GM18951 (cell line): Measurements from ENCODE around the gene USP17L5.
"Not testable (repeated sequence)": the region's sequence is repeated elsewhere in the genome, so short reads cannot be mapped to it uniquely, and the experiment has no call there.

Experiments
- POLR2A ChIP-seq: IDR thresholded peaks from 4 replicates; pipeline ENCODE4 v1.6.1; 2011; ENCODE audit warnings: mild to moderate bottlenecking; ENCODE audit not compliant: insufficient read length, insufficient read depth; ENCODE audit errors: extremely low read depth
- in situ Hi-C: fragments of 300-500 bp; cut with MboI; formaldehyde crosslinking; loops from one replicate; pipeline ENCODE4 v1.12.0; 2022; ENCODE audit warnings: low sequenced_read_pairs, mixed read lengths, inconsistent platforms; ENCODE audit not compliant: unreplicated experiment

The USP17L5 gene, protein sequence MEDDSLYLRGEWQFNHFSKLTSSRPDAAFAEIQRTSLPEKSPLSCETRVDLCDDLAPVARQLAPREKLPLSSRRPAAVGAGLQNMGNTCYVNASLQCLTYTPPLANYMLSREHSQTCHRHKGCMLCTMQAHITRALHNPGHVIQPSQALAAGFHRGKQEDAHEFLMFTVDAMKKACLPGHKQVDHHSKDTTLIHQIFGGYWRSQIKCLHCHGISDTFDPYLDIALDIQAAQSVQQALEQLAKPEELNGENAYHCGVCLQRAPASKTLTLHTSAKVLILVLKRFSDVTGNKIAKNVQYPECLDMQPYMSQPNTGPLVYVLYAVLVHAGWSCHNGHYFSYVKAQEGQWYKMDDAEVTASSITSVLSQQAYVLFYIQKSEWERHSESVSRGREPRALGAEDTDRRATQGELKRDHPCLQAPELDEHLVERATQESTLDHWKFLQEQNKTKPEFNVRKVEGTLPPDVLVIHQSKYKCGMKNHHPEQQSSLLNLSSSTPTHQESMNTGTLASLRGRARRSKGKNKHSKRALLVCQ

DNA sequence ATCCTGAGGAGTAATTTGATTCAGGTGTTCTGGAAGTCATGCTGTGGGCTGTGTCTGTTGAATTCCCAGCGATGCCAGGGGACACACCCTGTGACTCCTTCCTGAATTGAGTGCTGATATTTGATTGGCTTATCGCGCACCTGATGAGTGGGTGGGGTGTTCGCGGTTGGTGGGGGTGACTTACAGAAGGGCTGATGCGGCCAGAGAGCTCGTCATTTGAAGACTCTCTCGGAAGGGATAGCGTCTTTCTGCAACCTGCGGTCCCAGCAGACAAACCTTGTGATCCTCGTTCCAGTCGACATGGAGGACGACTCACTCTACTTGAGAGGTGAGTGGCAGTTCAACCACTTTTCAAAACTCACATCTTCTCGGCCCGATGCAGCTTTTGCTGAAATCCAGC, at the start of gene USP17L5:
TSS of gene USP17L5 (plus strand) at position 301 of the 400 bp plus-strand sequence. CDS start at position 301, 0 bp downstream.
- in situ Hi-C loops, result not testable (repeated sequence)

DNA sequence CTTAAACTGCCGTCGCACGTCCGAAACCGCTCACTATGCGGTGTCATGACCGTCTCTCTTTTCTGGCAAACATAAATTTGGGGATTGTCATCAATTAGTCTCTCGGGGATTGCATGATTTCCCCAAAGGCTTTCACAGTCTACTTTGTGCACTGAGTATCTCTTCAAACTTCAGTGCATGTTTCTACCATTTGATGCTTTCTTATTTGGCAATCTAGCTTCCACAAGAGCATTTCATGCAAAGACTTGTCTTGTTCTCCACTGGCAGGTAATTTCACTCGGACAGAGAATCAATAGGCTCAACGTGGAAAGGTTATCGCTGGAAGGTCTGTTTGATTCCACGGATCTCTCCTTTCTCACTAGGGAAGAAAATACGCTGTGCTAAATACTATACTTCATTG, 15.0 kb upstream of the USP17L5 start:
- in situ Hi-C loops, result not testable (repeated sequence)

DNA sequence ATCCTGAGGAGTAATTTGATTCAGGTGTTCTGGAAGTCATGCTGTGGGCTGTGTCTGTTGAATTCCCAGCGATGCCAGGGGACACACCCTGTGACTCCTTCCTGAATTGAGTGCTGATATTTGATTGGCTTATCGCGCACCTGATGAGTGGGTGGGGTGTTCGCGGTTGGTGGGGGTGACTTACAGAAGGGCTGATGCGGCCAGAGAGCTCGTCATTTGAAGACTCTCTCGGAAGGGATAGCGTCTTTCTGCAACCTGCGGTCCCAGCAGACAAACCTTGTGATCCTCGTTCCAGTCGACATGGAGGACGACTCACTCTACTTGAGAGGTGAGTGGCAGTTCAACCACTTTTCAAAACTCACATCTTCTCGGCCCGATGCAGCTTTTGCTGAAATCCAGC, 14.3 kb upstream of the USP17L5 start, which contains the start of gene USP17L24:
TSS of gene USP17L24 (plus strand) at position 301 of the 400 bp plus-strand sequence. CDS start at position 301, 0 bp downstream.
- in situ Hi-C loops, result not testable (repeated sequence)

DNA sequence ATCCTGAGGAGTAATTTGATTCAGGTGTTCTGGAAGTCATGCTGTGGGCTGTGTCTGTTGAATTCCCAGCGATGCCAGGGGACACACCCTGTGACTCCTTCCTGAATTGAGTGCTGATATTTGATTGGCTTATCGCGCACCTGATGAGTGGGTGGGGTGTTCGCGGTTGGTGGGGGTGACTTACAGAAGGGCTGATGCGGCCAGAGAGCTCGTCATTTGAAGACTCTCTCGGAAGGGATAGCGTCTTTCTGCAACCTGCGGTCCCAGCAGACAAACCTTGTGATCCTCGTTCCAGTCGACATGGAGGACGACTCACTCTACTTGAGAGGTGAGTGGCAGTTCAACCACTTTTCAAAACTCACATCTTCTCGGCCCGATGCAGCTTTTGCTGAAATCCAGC, 9.6 kb upstream of the USP17L5 start, which contains the start of gene USP17L25:
TSS of gene USP17L25 (plus strand) at position 301 of the 400 bp plus-strand sequence. CDS start at position 301, 0 bp downstream.
- in situ Hi-C loops, result not testable (repeated sequence)

DNA sequence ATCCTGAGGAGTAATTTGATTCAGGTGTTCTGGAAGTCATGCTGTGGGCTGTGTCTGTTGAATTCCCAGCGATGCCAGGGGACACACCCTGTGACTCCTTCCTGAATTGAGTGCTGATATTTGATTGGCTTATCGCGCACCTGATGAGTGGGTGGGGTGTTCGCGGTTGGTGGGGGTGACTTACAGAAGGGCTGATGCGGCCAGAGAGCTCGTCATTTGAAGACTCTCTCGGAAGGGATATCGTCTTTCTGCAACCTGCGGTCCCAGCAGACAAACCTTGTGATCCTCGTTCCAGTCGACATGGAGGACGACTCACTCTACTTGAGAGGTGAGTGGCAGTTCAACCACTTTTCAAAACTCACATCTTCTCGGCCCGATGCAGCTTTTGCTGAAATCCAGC, 4.8 kb upstream of the USP17L5 start, which contains the start of gene USP17L26:
TSS of gene USP17L26 (plus strand) at position 301 of the 400 bp plus-strand sequence. CDS start at position 301, 0 bp downstream.
- in situ Hi-C loops, result not testable (repeated sequence)

DNA sequence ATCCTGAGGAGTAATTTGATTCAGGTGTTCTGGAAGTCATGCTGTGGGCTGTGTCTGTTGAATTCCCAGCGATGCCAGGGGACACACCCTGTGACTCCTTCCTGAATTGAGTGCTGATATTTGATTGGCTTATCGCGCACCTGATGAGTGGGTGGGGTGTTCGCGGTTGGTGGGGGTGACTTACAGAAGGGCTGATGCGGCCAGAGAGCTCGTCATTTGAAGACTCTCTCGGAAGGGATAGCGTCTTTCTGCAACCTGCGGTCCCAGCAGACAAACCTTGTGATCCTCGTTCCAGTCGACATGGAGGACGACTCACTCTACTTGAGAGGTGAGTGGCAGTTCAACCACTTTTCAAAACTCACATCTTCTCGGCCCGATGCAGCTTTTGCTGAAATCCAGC, 4.6 kb downstream of the USP17L5 start, which contains the start of gene USP17L27:
TSS of gene USP17L27 (plus strand) at position 301 of the 400 bp plus-strand sequence. CDS start at position 301, 0 bp downstream.
- in situ Hi-C loops, result not testable (repeated sequence)

DNA sequence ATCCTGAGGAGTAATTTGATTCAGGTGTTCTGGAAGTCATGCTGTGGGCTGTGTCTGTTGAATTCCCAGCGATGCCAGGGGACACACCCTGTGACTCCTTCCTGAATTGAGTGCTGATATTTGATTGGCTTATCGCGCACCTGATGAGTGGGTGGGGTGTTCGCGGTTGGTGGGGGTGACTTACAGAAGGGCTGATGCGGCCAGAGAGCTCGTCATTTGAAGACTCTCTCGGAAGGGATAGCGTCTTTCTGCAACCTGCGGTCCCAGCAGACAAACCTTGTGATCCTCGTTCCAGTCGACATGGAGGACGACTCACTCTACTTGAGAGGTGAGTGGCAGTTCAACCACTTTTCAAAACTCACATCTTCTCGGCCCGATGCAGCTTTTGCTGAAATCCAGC, 9.4 kb downstream of the USP17L5 start, which contains the start of gene USP17L28:
TSS of gene USP17L28 (plus strand) at position 301 of the 400 bp plus-strand sequence. CDS start at position 301, 0 bp downstream.
- in situ Hi-C loops, result not testable (repeated sequence)

DNA sequence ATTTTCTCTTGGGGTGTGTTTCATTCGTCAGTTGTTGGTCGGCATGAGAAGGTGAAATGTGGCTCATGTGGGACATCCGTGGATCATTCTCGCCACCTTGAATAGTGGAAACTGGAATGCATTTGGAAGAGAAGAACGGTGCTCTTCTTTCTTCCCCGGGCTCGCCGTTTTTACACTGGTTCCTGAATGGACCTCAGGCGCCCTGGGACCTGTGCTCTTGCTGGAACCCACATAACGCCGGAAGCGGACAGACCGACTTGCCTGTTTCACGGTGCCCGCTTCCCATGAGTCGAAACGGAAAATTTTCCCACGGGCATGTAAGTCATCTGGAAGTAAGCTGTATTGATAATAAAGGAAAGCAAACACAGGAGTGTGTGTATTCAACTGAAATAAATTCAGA, 11.7 kb downstream of the USP17L5 start:
- in situ Hi-C loops, result not testable (repeated sequence)

DNA sequence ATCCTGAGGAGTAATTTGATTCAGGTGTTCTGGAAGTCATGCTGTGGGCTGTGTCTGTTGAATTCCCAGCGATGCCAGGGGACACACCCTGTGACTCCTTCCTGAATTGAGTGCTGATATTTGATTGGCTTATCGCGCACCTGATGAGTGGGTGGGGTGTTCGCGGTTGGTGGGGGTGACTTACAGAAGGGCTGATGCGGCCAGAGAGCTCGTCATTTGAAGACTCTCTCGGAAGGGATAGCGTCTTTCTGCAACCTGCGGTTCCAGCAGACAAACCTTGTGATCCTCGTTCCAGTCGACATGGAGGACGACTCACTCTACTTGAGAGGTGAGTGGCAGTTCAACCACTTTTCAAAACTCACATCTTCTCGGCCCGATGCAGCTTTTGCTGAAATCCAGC, 14.1 kb downstream of the USP17L5 start, which contains the start of gene USP17L29:
TSS of gene USP17L29 (plus strand) at position 301 of the 400 bp plus-strand sequence. CDS start at position 301, 0 bp downstream.
- in situ Hi-C loops, result not testable (repeated sequence)

DNA sequence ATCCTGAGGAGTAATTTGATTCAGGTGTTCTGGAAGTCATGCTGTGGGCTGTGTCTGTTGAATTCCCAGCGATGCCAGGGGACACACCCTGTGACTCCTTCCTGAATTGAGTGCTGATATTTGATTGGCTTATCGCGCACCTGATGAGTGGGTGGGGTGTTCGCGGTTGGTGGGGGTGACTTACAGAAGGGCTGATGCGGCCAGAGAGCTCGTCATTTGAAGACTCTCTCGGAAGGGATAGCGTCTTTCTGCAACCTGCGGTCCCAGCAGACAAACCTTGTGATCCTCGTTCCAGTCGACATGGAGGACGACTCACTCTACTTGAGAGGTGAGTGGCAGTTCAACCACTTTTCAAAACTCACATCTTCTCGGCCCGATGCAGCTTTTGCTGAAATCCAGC, 23.6 kb downstream of the USP17L5 start, which contains the start of gene USP17L30:
TSS of gene USP17L30 (plus strand) at position 301 of the 400 bp plus-strand sequence. CDS start at position 301, 0 bp downstream.
- in situ Hi-C loops, result not testable (repeated sequence)

DNA sequence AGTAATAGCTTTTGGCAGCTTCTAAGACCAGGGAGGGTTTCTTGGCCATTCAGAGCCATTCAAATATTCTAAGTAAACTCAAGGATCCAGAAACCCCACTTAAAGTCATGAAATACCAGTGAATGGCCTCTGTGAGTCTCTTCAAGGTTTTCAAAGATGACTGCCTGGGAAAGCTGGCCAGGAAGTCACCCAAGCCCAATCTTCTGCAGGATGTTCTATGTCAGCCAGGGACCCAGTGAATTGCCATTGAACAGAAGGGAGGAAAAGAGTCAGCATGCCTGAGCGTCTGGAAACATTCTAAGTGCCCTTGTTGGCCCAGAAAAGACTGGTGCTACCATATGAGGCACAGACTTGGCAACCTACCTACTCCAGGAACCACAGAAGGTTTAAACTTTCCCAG, 40.7 kb downstream of the USP17L5 start:
- in situ Hi-C loops, result loop anchor here (25.0 kb wide), 1 partner anchor 118 kb away; the partner anchor contains the start of genes USP17L19, USP17L20, USP17L21 and USP17L22

DNA sequence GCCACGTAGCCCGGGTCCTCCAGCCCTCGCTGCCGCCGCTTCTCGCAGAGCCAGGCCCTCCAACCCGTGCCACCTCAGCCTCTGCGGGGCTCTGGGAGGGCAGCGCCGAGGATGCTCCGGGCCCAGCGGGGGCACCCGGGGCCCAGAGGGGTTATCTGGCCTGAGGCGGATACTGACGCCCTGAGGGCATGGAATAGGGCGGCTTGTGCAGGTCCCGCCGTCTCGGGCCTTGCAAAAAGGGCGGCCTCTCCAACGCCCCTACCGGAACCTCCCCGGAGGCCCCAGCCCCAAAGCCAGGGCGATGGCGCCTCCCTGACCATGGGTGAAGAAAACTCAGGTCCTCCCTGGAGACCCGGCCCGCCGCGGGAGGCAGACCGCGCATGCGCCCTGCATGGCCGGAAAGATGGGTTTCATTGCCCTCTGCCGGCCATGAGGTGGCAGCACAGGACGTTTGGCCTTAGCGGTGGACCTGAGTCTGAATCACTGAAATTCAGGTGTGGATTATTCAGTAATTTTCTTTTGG, 41.9 kb downstream of the USP17L5 start:
- in situ Hi-C loops, result loop anchor here (25.0 kb wide), 1 partner anchor 119 kb away; the partner anchor contains the start of genes USP17L19, USP17L20, USP17L21 and USP17L22

DNA sequence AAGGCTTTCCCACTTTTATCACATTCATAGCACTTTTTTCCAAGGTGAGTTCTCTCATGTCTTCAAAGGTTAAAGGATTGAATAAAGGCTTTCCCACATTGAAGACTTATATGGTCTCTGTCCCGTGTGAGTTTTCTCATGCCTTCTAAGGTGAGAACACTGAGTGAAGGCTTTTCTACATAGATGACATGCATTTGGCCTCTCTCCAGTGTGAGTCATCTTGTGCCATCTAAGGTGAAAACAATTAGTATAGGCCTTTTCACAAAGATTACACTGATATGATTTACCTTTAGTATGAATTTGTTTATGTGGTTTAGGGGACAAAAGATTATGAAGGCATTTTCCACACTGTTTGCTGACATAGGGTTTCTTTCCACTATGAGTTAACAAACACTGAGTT, 44.9 kb downstream of the USP17L5 start:
- in situ Hi-C loops, result loop anchor here (25.0 kb wide), 1 partner anchor 122 kb away; the partner anchor contains the start of genes USP17L19, USP17L20, USP17L21 and USP17L22
- no peak for TF ChIP-seq POLR2A

DNA sequence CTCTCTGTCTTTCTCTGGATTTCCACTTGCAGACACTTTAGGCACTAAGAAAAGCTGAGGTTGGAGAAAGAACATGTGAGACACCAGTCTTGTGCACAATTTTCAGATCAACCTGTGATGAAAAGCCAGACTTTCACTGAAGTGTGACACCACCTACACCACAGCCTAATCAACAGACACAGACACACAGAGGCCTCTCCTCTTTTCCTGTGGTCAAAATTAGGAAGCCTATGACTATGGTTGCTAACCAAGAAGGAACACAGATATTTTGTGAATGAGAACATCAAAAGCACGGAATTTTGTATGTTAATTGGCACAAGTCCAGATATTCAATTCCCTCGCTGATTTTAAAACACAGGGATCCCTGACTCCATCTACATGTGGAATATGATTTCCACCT, 49.8 kb downstream of the USP17L5 start:
- in situ Hi-C loops, result loop anchor here (25.0 kb wide), 1 partner anchor 127 kb away; the partner anchor contains the start of genes USP17L19, USP17L20, USP17L21 and USP17L22
